SK-N-SH (cell line): ENCODE results near the gene MAP7. TPM values are rescaled to one million over a fixed set of nuclear protein-coding genes. Genes with fewer than 3 reads are reported as not detected.
A peak's percentile ranks its signal among the peaks of the same experiment; 100 is the strongest.
"Not testable (repeated sequence)": the region's sequence is repeated elsewhere in the genome, so short reads cannot be mapped to it uniquely, and the experiment has no call there.

Experiments
- CTCF ChIA-PET: fragments of 300-600, 350-600 bp; formaldehyde crosslinking; extraction: SDS; loops from one replicate; lab custom pipeline; 2021; lab: Yijun Ruan, JAX
- POLR2A ChIA-PET: fragments of 350-600 bp; sonication (Branson Sonifier 250); formaldehyde crosslinking; extraction: SDS; loops from one replicate; lab custom pipeline; 2020; ENCODE audit warnings: antibody characterized with exemption, inconsistent platforms; lab: Yijun Ruan, JAX
- DNase-seq: peaks from one replicate; pipeline ENCODE4 v3.0.0; 2012
- H2AFZ ChIP-seq: fragments of 200-600 bp; sonication (generic); 2 replicates; pipeline ENCODE4 v1.8.1; 2016; ENCODE audit warnings: antibody characterized with exemption, mild to moderate bottlenecking, low read depth
- H3F3A ChIP-seq: fragments of 200-600 bp; sonication (generic); replicated peaks from 2 replicates; pipeline ENCODE3; 2016; ENCODE audit warnings: antibody characterized with exemption, mild to moderate bottlenecking; ENCODE audit not compliant: insufficient read depth
- H3K27ac ChIP-seq, 2 experiments: fragments of 200-500 bp in 1 of 2; fragments of 200-600 bp in 1 of 2; sonication (Bioruptor generic) in 1 of 2; sonication (generic), shearing (Covaris generic) in 1 of 2; 2 replicates each; pipeline versions ENCODE4 v1.5.1 to v1.6.1; 2014 to 2016; ENCODE audit warnings: low read depth in 2 of 2, inconsistent platforms in 1 of 2, low read length in 1 of 2, mild to moderate bottlenecking in 1 of 2, mixed read lengths in 1 of 2
- H3K27me3 ChIP-seq: fragments of 200-600 bp; sonication (generic), shearing (Covaris generic); 2 replicates; pipeline ENCODE4 v1.6.1; 2016; ENCODE audit warnings: mixed run types; ENCODE audit not compliant: insufficient read depth
- H3K36me3 ChIP-seq, 2 experiments: fragments of 200-500 bp in 1 of 2; fragments of 200-600 bp in 1 of 2; sonication (Bioruptor generic) in 1 of 2; sonication (generic) in 1 of 2; replicated peaks in 1 of 2; 2 replicates each; pipeline versions ENCODE3 to v1.5.1; 2014 to 2016; ENCODE audit warnings: low read length in 1 of 2, mild to moderate bottlenecking in 1 of 2; ENCODE audit not compliant: insufficient read depth in 2 of 2, control insufficient read depth in 1 of 2
- H3K4me1 ChIP-seq, 2 experiments: fragments of 200-500 bp in 1 of 2; fragments of 200-600 bp in 1 of 2; sonication (Bioruptor generic) in 1 of 2; sonication (generic), shearing (Covaris generic) in 1 of 2; 2 replicates each; pipeline versions ENCODE4 v1.5.1 to v1.6.1; 2014 to 2016; ENCODE audit warnings: low read depth in 1 of 2, low read length in 1 of 2, mixed run types in 1 of 2; ENCODE audit not compliant: insufficient read depth in 2 of 2, control insufficient read depth in 1 of 2
- H3K4me2 ChIP-seq: fragments of 200-600 bp; sonication (generic), shearing (Covaris generic); 2 replicates; pipeline ENCODE4 v1.6.1; 2017; ENCODE audit warnings: mixed run types
- H3K4me3 ChIP-seq, 2 experiments: fragments of 200-500 bp in 1 of 2; fragments of 200-600 bp in 1 of 2; sonication (Bioruptor generic) in 1 of 2; sonication (generic), shearing (Covaris generic) in 1 of 2; 2 replicates each; pipeline versions ENCODE4 v1.5.1 to v1.8.1; 2014 to 2016; ENCODE audit warnings: low read depth in 2 of 2, inconsistent platforms in 1 of 2, low read length in 1 of 2, mild to moderate bottlenecking in 1 of 2, mixed read lengths in 1 of 2, moderate library complexity in 1 of 2
- H3K79me2 ChIP-seq: fragments of 200-600 bp; sonication (generic); 2 replicates; pipeline ENCODE4 v1.8.1; 2017; ENCODE audit warnings: mild to moderate bottlenecking; ENCODE audit not compliant: insufficient read depth
- H3K9ac ChIP-seq: fragments of 200-600 bp; sonication (generic); 2 replicates; pipeline ENCODE4 v1.6.1; 2017; ENCODE audit warnings: mixed run types
- H3K9me2 ChIP-seq: fragments of 200-600 bp; sonication (generic); 2 replicates; pipeline ENCODE4 v1.6.1; 2017; ENCODE audit warnings: mixed run types
- H3K9me3 ChIP-seq: fragments of 200-600 bp; sonication (generic); 2 replicates; pipeline ENCODE4 v1.6.1; 2017; ENCODE audit warnings: mixed run types, mild to moderate bottlenecking, moderate library complexity
- H4K20me1 ChIP-seq: fragments of 200-600 bp; sonication (generic); 2 replicates; pipeline ENCODE4 v1.6.1; 2017; ENCODE audit warnings: mild to moderate bottlenecking, mixed run types; ENCODE audit not compliant: insufficient read depth
- CHD2 ChIP-seq: fragments of 150-350 bp; IDR thresholded peaks from 2 replicates; pipeline ENCODE4 v1.6.1; 2018; ENCODE audit warnings: low read length; ENCODE audit not compliant: partially characterized antibody
- EP300 ChIP-seq, 2 experiments: IDR thresholded peaks; 2 replicates each; pipeline versions ENCODE4 v1.4.0 to v1.6.1; 2012; ENCODE audit warnings: borderline replicate concordance in 1 of 2, low read depth in 1 of 2, low read length in 1 of 2
- FOSL2 ChIP-seq: IDR thresholded peaks from 2 replicates; pipeline ENCODE4 v1.4.0; 2012; ENCODE audit warnings: low read depth, mild to moderate bottlenecking, moderate library complexity, borderline replicate concordance
- FOXJ3 ChIP-seq: sonication (generic); formaldehyde crosslinking; IDR thresholded peaks from 2 replicates; pipeline ENCODE4 v1.5.1; 2020; ENCODE audit warnings: mild to moderate bottlenecking, missing genetic modification reagents
- FOXM1 ChIP-seq: IDR thresholded peaks from 2 replicates; pipeline ENCODE4 v1.4.0; 2012; ENCODE audit warnings: low read depth, mild to moderate bottlenecking
- GABPA ChIP-seq: IDR thresholded peaks from 2 replicates; pipeline ENCODE4 v1.4.0; 2012; ENCODE audit warnings: low read depth, mild to moderate bottlenecking
- GATA2 ChIP-seq: sonication (generic); formaldehyde crosslinking; IDR thresholded peaks from 2 replicates; pipeline ENCODE4 v1.5.0; 2020; ENCODE audit warnings: mild to moderate bottlenecking, missing genetic modification reagents
- JUND ChIP-seq: IDR thresholded peaks from 2 replicates; pipeline ENCODE4 v1.4.0; 2012
- MEF2A ChIP-seq: IDR thresholded peaks from 2 replicates; pipeline ENCODE4 v1.4.0; 2012; ENCODE audit warnings: low read depth, borderline replicate concordance
- MXI1 ChIP-seq: IDR thresholded peaks from 2 replicates; pipeline ENCODE4 v1.6.1; 2012; ENCODE audit warnings: mild to moderate bottlenecking, low read depth, low read length, improper control_type of control experiment
- NRF1 ChIP-seq: IDR thresholded peaks from 2 replicates; pipeline ENCODE4 v1.6.1; 2012; ENCODE audit warnings: low read depth, mild to moderate bottlenecking, low read length
- RAD21 ChIP-seq: IDR thresholded peaks from 2 replicates; pipeline ENCODE4 v1.6.1; 2012; ENCODE audit warnings: mild to moderate bottlenecking, low read length
- RCOR1 ChIP-seq: fragments of 150-350 bp; IDR thresholded peaks from 2 replicates; pipeline ENCODE4 v1.6.1; 2017; ENCODE audit warnings: antibody characterized with exemption, low read length
- RFX5 ChIP-seq: IDR thresholded peaks from 2 replicates; pipeline ENCODE4 v1.6.1; 2012; ENCODE audit warnings: mild to moderate bottlenecking, improper control_type of control experiment, low read length
- RXRA ChIP-seq: IDR thresholded peaks from 2 replicates; pipeline ENCODE4 v1.4.0; 2012; ENCODE audit warnings: low read depth, mild to moderate bottlenecking, borderline replicate concordance
- TEAD4 ChIP-seq: IDR thresholded peaks from 2 replicates; pipeline ENCODE4 v1.4.0; 2012; ENCODE audit warnings: mild to moderate bottlenecking, borderline replicate concordance; ENCODE audit not compliant: insufficient read depth
- YY1 ChIP-seq: IDR thresholded peaks from 2 replicates; pipeline ENCODE4 v1.4.0; 2012; ENCODE audit warnings: low read depth, mild to moderate bottlenecking
- WGBS: methylation state at CpG from one replicate; pipeline ENCODE4 v1.1.6; 2017; ENCODE audit warnings: low lambda C conversion rate; 5-methylcytosine and 5-hydroxymethylcytosine counted together
- polyA plus RNA-seq, 3 experiments: library from polyadenylated mRNA; depleted of rRNA; stranded (reverse); fragments of >200 nt; gene quantifications; 2 replicates each; pipeline ENCODE4 v1.2.3, GENCODE V29; 2012
- TF ChIP-seq, protein P1 (sequence below): fragments of 150-350 bp; IDR thresholded peaks from 2 replicates; pipeline ENCODE4 v1.6.1; 2017; ENCODE audit warnings: antibody characterized with exemption, low read length, low read depth, borderline replicate concordance
- TF ChIP-seq, protein P2 (sequence below): IDR thresholded peaks from 2 replicates; pipeline ENCODE4; 2012
- TF ChIP-seq, protein P3 (sequence below): IDR thresholded peaks from 2 replicates; pipeline ENCODE4 v1.4.0; 2012; ENCODE audit warnings: low read depth

MAP7 gene
- polyA plus RNA-seq, 1 of the 3 experiments (the other 2 are of a cell fraction): 0.76 TPM

DNA sequence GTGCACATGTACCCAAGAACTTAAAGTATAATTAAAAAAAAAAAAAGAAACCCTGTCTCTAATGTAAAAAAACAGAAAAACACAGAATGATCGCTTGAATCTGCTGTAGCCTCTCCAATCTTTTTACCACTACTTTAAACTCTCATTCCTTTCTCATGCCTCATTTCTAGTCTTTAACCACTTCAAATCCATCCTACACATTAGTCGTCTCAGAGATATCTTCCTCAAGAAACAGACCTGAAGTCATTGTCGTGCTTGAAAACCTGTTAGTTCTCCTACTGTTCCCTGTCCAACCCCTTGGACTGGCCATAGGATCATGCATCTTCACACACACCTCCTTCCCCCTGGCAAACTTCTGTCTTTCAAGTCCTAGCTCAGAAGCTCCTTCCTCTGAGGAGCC is 148.5 kb downstream of the MAP7 start:
- DNase-seq: no peak
- Histone ChIP-seq H3K4me3 (no peak overlapping the region), H3K4me1 (peaks cover 0 to 2% of the 10 kb centered on the region in 2 experiments; a peak in 1 of 4 replicates), H3K36me3 (no peaks in the 10 kb centered on the region), H3K9me3 (no peaks in the 10 kb centered on the region), H3K9ac (no peak overlapping the region), H3K27me3 (no peaks in the 10 kb centered on the region), H3K9me2 (no peaks in the 10 kb centered on the region), H3K27ac (peak overlapping the region in 1 of 2 experiments; percentile 88; a peak in 2 of 4 replicates), H2AFZ (no peak overlapping the region), H4K20me1 (no peaks in the 10 kb centered on the region), H3F3A (peaks cover 11% of the 10 kb centered on the region), H3K4me2 (no peak overlapping the region), H3K79me2 (no peaks in the 10 kb centered on the region)
- ChIA-PET CTCF (no interaction called here), POLR2A (no interaction called here)
- 37% methylated on average over 3 of the region's 3 CpGs for WGBS
- TF ChIP-seq FOXJ3 (CRISPR knock-in tag) (no peak), FOSL2 (peak; percentile 18; the same call in 1 of the 2 replicates), JUND (no peak)

DNA sequence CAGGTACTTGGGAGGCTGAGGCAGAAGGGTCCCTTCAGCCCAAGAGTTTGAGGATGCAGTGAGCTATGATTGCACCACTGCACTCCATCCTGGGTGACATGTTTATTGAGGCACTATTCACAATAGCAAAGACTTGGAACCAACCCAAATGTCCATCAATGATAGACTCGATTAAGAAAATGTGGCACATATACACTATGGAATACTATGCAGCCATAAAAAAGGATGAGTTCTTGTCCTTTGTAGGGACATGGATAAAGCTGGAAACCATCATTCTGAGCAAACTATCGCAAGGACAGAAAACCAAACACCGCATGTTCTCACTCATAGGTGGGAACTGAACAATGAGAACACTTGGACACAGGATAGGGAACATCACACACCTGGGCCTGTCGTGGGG is 149.0 kb downstream of the MAP7 start:
- H3K36me3 ChIP-seq, H3K27me3 ChIP-seq, H3K4me3 ChIP-seq, DNase-seq, H3K9ac ChIP-seq, H3K4me2 ChIP-seq, H4K20me1 ChIP-seq, H3K9me3 ChIP-seq, H3K9me2 ChIP-seq, POLR2A ChIA-PET, H3K4me1 ChIP-seq, H3K79me2 ChIP-seq, H3K27ac ChIP-seq, H2AFZ ChIP-seq: not testable (repeated sequence)
- CTCF ChIA-PET: interaction anchor here (1.1 kb wide), 1 partner anchor 146 kb away, joined by 3 read pairs; no protein-coding TSS in a partner anchor
- WGBS: 95% methylated on average over 4 of the region's 4 CpGs
- peaks cover 11% of the 10 kb centered on the region for H3F3A ChIP-seq

DNA sequence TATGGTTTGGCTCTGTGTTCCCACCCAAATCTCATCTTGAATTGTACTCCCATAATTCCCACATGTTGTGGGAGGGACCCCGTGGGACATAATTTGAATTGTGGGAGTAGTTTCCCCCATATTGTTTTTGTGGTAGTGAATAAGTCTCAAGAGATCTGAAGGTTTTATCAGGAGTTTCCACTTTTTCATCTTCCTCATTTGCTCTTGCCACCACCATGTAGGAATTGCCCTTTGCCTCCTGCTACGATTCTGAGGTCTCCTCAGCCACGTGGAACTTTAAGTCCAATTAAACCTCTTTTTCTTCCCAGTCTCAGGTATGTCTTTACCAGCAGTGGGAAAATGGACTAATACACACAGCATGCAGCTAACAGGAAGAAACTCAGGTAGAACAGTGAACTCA is 151.8 kb downstream of the MAP7 start:
- H3K27me3 ChIP-seq: no peaks in the 10 kb centered on the region
- no peak overlapping the region for H3K4me2 ChIP-seq
- no peaks in the 10 kb centered on the region for H3K79me2 ChIP-seq
- ChIA-PET POLR2A (no interaction called here), CTCF (no interaction called here)
- no peak overlapping the region for H3K27ac ChIP-seq
- no peak overlapping the region for H2AFZ ChIP-seq
- no peaks in the 10 kb centered on the region for H3K36me3 ChIP-seq
- peaks cover 0 to 2% of the 10 kb centered on the region in 2 experiments; a peak in 1 of 4 replicates for H3K4me1 ChIP-seq
- no peaks in the 10 kb centered on the region for H3K9me2 ChIP-seq
- no peaks in the 10 kb centered on the region for H3K9me3 ChIP-seq
- TF ChIP-seq FOXM1: no peak
- TF ChIP-seq MXI1: no peak
- TF ChIP-seq CHD2: no peak
- no peak for TF ChIP-seq RFX5
- TF ChIP-seq NRF1: no peak
- TF ChIP-seq, protein P1, sequence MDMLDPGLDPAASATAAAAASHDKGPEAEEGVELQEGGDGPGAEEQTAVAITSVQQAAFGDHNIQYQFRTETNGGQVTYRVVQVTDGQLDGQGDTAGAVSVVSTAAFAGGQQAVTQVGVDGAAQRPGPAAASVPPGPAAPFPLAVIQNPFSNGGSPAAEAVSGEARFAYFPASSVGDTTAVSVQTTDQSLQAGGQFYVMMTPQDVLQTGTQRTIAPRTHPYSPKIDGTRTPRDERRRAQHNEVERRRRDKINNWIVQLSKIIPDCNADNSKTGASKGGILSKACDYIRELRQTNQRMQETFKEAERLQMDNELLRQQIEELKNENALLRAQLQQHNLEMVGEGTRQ: no peak
- TF ChIP-seq YY1: no peak
- TF ChIP-seq TEAD4: no peak
- no peak for TF ChIP-seq EP300 (IDR thresholded peaks at IDR 0.05; ENCODE audit: borderline replicate concordance in 1 of 2, low read depth in 1 of 2, low read length in 1 of 2)
- TF ChIP-seq, protein P2, sequence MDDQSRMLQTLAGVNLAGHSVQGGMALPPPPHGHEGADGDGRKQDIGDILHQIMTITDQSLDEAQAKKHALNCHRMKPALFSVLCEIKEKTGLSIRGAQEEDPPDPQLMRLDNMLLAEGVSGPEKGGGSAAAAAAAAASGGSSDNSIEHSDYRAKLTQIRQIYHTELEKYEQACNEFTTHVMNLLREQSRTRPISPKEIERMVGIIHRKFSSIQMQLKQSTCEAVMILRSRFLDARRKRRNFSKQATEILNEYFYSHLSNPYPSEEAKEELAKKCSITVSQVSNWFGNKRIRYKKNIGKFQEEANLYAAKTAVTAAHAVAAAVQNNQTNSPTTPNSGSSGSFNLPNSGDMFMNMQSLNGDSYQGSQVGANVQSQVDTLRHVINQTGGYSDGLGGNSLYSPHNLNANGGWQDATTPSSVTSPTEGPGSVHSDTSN: no peak
- TF ChIP-seq RCOR1: no peak
- TF ChIP-seq, protein P3, sequence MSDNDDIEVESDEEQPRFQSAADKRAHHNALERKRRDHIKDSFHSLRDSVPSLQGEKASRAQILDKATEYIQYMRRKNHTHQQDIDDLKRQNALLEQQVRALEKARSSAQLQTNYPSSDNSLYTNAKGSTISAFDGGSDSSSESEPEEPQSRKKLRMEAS: no peak
- no peak for TF ChIP-seq MEF2A
- no peak for TF ChIP-seq GABPA
- no peak for TF ChIP-seq RAD21
- TF ChIP-seq RXRA: no peak
- TF ChIP-seq GATA2 (CRISPR knock-in tag): no peak
- TF ChIP-seq, all 33 proteins: peak for 0
- no peak for DNase-seq
- 56% methylated on average over 3 of the region's 3 CpGs for WGBS
- H3K9ac ChIP-seq: no peak overlapping the region
- H4K20me1 ChIP-seq: no peaks in the 10 kb centered on the region
- H3F3A ChIP-seq: peaks cover 7% of the 10 kb centered on the region
- no peak overlapping the region for H3K4me3 ChIP-seq
